HG03469 (cell line): ENCODE measurements around the gene RAB11FIP4.

Source experiments
- ATAC-seq: cut with Tn5 transposase; IDR thresholded peaks from one replicate; pipeline ENCODE4 v1.9.1; 2021; ENCODE audit warnings: mild to moderate bottlenecking, moderate library complexity, moderate number of reproducible peaks; ENCODE audit not compliant: unreplicated experiment

Gene RAB11FIP4

DNA sequence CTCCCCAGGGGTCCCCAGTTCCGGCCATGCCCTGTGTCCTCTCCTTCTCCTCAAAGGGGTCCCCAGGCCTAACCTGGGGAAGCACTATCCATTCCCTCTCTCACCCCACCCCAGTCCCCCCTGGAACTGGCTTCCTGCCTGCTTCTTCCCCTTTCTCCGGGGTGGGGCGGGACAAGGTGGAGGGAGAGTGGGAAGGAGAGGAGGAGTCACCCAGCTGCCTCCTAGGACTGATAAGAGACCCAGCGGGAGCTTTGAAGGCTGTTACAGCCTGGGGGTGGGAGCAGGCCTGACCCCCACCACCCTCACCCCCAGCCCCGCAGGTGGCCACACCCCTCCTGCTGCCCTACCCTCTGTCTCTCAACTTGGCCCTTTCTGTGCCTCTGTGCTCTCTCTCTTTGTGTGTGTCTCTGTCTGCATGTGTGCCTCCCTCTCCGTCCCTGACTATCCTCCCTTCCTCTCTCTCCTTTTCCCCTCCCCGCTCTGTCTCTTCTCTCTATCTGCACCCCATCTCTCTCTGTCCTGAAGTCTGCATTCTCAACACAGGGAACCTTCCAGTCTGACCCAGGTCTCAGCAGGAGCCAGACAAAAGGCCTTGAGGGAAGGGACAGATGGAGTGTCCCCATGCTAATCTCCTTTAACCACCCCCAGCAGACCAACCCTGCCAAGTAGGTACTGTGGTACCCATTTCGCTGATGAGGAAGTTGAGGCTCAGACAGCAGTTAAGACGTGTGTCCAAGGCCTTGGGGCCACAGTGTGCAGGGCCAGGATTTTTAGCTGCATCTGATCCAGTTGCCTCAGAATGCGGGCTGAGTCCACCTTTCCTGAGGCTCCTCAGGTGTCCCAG, 66.1 kb downstream of the RAB11FIP4 start:
- no peak for ATAC-seq

DNA sequence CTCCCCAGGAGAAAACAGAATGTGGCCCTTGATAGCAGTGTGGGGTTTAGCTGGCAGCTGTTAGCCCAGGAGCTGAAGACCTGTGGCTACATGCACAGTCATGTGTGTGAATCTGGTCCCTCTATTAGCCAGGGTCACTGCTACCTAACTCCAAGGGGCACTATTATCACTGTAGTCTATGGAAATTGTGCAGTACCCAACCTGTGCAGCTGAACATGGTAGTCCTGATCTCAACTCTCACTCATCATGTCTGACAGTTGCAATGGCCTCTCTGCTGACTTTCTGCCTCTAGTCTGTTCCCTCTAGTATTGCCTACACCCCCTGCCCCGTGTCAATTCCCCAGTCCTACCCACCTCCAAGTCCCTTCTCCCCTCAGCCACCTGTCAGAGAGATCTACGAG, 67.4 kb downstream of the RAB11FIP4 start:
- no peak for ATAC-seq

DNA sequence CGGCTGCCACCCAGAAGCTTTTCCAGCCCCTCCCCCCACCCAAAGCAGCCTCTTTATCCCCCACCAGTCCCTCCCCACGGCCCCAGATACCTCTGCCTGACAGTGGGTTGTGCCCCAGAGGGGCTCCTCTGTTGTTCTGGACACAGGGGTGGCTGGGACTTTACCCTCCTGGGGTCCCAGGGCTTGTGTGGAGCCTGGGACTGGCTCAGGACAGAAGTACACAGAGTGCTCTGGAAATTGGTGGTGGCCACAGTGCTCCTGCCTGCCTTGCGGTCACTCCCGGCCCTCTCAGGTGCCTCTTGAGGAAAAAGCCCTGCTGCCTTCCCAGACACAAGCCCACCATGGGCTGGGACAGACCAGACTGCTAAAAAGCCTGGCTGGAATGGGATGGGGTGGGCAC, 68.2 kb downstream of the RAB11FIP4 start:
- ATAC-seq, result no peak

DNA sequence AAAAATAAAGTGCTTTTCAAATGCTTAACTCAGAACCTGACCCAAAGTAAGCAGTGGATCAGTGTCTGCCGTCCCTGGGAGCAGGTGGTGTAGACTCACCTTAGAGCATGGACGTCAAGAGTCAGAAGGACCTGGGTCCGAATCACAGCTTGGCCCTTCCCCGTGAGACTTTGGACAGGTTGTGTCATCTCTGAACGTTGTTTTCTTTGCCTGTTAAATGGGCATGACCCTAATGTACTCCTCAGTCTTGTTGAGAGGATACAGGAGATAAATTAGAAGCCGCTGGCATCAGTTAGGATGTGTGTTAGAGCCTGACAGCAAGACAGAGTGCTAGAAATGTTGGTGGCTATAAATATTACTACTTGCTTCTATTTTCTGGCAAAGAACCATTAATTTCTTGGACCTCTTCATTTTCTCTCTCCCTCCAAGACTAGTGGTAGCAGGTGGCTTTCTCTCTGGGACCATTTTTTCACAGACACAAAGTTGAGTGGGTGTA, 68.8 kb downstream of the RAB11FIP4 start:
- ATAC-seq, result no peak

DNA sequence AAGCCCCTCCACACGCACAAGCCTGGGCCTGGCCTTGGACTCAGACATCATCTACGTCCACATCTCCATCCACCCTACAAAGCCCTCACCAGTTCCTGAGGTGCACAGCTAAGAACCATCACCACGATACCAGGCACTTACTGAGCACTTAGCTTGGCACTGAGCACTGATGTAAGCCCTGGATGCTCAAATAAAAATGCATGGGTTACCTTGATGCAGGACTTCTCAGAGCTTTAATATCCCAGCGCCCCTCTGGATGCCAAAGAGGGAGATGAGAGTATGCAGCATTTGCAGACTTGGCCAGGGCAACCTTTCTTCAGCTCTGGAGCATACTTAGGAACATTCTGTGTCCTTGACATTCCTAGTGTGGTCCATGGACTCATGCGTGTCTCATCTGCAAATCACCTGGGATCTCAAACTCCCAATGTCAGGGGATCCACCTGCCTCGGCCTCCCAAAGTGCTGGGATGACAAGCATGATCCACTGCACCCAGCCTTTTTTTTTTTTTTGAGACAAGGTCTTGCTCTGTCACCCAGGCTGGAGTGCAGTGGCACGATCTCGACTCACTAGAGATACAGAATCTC, 69.8 kb downstream of the RAB11FIP4 start:
- no peak for ATAC-seq

DNA sequence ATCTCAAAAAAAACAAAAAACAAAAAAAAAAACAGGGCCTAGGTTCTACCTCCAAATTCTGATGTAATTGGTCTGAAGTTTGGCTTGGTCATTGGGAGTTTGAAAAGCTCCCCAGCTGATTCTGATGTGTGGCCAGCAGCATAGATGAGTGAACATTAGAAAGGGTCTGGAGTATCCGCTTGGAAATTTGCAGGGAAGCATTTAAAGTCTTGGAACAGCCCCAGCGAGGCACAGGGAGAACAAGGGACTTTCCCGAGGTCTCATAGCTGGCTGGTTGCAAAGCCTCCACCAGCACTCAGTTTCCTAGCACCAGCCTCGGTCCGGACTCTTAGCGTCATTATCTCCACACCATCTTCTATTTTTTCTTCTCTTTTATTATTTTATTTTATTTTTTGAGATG, 70.8 kb downstream of the RAB11FIP4 start:
- ATAC-seq, result no peak

DNA sequence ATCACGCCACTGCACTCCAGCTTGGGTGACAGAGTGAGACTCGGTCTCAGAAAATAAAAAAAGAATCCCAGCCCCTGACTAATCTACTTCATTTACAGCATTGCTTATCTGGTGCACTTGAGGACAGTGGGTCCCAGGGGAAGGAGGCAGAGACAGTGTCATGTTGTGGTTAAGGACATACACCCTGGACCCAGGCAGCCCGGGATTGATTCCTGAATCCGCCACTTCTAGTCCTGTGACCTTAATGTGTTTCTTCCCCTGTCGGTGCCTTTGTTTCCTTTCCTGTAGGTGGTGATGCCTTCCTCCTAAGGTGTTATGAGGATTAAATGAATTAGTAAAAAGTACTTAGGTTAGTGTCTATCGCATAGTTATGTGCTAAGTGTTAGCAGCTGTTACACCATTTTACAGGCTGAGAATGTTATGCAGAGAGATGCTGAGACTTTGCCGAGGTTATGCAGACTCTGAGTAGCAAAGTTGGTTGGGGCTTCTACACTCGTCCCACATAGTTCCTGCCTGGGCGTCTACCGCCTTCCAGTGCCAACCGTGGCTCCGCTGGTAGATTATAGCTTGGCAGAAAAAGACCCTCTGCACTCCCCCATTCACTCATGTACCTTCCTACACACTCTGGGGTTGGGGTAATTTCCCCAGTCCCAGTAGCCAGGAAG, 74.8 kb downstream of the RAB11FIP4 start:
- no peak for ATAC-seq

DNA sequence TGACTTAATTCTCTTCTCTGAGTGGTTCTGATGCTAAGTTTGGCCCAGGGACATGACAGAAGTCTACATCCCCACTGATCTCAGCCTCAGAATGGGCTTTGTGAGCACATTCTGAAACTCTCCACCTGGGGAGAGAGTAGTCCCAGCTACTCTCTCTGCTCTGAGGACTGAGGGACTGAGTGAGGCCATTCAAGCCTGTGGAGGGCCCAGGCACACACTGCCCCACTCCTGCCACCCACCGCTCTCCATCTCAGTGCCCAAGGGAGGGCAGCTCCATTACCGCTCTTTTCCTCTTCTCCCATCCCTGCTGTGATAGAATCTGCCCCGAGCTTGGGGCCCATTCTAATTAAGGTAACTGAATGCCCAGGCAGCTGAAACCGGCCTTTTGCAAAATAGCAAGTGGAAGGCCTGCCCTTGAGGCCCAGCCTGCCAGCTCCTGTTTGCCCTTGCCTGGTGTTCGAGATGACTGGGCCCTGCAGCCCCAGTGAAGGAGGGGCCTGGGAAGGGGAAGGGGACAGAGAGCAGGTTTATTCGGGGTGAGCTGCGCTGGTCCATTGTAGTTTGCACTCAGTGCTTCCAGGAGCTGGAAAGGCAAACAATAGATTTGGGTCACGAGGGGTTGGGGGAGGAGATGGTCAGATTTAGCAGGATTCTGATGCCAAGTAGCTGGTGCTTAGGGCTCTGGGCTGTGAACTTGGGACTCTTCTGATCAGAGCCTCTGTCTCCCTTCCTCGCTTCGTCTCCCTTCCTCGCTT, 76.2 kb downstream of the RAB11FIP4 start:
- ATAC-seq, result no peak

DNA sequence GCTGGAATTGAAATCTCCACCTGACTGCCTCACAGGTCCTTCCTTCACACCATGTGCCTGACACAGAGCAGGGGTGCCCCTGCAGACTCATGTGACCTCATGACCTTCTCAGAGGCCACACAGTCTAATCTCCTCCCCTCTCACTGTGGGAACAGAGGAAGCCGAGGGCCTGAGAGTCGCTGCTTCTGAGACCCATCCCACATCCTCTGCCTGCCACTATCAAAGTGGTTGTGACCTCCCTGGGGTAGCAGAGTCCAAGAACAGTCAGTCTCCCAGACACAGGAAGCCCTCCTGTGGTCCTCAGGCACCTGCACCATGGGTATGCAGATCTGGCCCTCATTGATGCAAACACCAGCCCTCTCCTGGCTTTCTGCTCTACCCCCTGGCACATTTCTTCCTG, 78.5 kb downstream of the RAB11FIP4 start:
- no peak for ATAC-seq

DNA sequence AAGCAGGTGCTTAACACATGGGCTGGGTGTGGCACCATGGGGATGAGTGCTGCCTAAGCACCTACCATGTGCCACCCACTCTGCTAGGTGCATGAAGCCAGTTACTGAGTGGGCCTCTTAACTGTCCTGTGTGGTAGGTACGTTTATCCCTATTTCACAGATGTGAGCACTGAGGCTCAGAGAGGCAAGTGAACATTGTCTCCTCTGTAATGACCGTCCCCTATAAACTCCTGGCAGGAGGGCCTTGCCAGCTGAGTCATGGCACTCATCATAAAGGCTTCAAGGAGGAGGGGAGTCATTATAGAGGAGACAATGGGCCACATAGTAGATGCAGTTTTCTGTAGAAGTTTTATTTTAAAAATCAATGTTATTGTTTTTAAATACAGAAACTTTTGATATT, 79.1 kb downstream of the RAB11FIP4 start:
- no peak for ATAC-seq

DNA sequence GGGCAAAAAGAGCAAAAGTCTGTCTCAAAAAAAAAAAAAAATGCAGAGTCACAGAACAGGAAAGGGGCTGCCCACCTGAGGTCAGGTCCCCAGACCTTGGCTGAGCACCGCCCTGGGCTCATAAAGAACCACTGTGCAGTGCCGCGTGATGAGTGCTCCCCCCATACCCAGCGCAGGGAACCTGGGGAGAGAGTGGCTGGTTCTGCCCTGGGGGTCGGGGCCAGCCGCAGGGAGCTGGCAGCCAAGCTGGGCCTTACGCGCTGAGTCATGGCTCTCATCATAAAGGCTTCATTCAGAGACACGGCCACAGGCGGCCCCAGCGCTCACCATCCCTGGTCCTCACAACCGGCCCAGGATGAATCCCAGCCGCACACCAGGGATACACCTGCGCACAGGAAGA, 80.7 kb downstream of the RAB11FIP4 start:
- no peak for ATAC-seq

DNA sequence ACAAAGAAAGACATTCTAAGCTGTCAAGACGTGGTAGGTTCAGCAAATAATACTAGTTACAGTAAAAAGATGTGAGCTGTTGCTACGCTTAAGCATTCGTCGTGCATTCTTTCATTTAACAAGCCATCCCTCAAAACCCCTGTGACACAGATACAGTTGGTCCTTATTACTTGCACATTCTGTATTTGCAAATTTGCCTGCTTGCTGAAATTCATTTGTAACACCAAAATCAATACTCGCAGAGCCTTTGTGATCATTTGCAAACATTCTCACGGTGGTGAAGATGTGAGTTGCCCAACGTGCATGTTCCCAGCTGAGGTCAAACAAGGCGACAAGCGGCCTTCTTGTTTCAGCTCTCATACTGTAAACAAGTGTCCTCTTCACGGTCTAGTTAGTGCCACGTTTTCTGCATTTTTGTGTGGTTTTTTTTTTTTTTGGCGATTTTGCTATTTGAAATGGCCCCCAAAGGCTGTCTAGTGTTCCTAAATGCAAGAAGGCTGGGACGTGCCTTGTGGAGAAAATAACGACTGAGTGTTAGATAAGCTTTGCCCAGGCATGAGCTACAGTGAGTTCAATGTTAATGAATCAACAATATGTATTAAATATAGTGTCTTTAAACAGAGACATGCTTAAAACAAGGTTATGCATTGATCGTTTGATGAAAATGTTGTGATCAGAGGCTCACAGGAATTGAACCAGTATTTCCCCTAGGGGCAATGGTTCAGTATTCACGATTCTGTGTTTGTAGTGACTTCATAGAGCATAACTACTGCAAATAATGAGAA, 84.1 kb downstream of the RAB11FIP4 start:
- no peak for ATAC-seq

DNA sequence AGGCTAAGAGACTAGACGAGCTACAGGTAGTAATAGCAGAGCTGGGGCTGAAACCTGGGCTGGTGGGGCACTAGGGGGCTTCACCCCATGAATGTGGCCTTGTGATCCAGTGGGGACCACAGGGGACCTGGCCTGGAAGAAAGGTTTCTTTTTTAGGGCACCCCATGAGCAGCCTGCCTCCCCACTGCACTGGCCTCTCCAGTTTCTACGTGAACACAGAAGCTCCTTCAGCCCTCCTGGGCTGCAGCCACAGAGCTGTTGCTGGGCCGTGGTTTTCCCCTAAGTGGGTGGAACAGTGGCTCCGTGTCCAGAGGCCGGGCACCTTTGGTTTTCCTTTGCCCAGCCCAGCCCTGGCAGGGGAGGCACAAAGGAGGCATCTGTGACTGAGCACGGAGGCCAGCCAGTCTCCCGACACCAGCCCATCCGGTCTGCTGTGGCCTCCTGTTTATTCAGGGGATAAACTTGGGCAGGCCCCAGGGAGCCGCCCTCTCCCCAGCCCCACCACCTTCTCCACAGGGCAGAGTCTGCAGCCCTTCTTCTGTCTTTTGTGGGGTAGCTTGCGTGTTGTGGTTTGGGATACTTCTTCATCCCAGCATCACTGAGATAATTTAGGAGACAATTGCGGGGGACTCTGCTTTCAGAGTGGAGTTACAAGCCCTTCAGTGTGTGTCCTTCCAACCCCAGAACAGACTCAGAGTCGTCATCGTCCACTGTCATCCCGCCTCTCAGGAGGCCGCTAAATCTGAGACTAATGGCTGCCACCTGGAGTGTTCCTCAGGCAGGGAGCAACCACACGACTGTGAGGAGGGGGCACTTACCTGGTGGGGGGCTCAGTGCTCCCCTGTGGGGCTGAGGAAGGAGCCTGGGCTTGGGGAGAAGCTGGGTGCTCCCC, 85.3 kb downstream of the RAB11FIP4 start:
- ATAC-seq, result no peak

DNA sequence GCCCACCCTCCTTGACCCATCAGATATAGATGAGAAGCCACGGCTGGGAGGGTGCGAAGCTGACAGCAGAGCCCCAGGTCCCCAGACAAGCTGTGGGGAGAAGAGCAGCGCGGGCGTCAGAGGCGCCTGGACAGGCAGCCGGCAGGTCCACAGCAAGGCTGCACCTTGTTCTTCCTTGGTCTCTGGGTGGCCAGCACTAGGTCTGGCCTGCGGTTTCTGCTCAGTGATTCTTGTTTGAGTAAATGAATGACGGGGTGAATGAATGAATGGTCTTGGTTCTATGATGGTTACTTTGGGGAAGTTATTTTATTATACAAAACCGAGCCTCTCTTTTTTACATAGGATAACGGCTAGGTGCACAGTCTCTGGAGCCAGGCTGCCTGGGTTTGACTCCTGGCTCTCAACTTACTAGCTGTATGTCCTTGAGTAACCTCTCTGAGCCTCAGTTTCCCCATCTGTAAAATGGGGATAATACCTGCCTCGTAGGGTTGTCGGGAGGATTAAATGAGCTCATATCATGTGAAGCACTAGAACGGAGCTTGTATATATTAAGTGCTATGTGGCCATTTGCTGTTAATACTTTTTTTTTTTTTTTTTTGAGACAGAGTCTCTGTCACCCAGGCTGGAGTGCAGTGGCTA, 86.1 kb downstream of the RAB11FIP4 start:
- no peak for ATAC-seq

DNA sequence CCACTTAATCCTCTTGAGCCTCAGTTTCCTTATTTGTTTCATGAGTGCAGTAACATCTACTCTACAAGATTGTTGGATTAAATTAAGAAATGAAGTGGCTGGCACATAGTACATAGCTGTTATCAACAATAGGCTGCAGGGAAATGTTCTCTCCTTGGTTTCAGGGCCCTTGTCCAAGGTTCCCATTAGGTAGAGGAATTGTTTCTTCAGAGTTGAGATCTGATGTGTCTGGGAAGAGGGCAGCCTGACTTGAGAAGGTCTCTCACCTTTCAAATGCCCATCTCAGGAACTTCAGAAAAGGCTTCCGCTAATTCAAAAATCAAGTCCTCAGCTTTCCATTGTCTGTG, 87.6 kb downstream of the RAB11FIP4 start:
- ATAC-seq, result no peak

DNA sequence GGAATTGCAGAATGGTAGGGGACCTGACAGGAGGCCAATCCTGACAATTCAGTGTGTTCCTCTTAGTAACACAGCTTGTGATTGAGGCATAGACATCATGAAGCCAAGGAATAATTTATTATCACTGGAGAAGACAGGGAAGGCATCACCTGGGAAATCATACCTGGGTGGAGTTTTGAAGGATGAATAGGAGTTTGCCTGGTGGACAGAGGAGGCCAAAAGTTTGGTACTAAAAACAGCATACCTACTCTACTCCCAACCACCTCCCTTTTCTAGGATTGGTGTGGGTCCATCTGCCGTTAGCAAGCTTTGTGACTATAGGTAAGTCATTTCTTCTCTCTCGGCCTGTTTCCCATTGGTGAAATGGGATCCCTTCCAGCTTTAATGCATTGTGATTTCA, 88.0 kb downstream of the RAB11FIP4 start:
- no peak for ATAC-seq

DNA sequence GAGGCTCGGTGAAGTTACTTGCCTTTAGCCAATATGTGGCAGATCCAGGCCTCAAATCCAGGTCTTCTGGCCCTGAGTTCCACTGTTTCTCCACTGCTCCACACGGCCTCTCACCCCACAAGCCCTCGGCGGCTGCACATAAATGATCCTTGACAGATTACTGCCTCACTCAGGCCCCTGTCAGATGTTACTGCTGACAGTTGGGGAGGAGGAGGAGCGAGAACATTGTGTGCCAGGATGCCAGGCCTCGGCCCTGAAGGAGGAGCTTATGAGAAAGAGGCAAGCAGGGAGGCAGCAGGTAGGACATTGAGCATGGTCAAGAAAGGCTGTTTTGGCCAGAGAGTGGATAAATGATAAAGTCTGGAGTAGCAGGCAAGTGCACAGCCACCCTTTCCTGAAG, 88.6 kb downstream of the RAB11FIP4 start:
- ATAC-seq, result no peak

DNA sequence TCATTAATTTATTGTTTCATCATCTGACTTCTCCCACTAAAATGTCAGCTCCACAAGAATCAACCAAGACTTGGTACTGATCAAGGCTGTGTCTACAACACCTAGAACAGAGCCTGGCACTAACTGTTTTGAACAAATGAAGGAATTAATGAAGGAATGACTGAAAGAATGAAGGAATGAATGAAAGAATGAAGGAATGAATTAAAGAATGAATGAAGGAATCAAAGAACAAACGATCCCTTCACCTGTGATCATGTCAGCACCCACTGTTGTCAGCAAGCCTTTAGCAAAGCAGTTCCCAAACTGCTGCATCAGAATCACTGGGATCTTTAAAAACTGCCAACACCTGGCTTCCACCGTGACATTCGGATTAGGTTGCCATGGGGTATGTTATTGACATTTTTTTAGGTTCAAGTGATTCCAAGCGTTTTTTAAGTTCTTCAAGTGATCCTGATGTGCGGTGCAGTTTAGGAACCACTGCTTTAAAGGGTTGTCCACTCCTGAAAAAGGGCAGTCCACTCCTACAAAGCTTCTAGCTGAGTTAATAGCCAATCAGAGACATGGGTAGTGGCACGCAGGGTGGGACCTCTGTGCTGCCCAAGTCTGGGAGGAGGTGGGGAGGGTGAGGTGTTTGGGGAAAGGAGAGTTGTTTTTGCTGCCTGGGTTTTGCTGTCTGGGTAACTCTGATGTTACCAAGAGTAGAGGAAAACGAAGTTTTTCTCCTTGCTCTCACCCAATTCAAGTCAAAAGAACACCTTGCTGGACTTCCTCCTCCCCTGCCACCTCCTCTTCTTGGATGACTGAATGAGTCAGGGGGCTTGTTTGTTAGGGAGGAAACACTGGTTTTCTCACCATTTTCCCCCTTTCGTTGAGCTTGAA, 89.7 kb downstream of the RAB11FIP4 start:
- no peak for ATAC-seq
